ENCODE results near the gene HAGHL.
A peak's percentile ranks its signal among the peaks of the same experiment; 100 is the strongest.
"Not testable (repeated sequence)": the region's sequence is repeated elsewhere in the genome, so short reads cannot be mapped to it uniquely, and the experiment has no call there.

The HAGHL gene

DNA sequence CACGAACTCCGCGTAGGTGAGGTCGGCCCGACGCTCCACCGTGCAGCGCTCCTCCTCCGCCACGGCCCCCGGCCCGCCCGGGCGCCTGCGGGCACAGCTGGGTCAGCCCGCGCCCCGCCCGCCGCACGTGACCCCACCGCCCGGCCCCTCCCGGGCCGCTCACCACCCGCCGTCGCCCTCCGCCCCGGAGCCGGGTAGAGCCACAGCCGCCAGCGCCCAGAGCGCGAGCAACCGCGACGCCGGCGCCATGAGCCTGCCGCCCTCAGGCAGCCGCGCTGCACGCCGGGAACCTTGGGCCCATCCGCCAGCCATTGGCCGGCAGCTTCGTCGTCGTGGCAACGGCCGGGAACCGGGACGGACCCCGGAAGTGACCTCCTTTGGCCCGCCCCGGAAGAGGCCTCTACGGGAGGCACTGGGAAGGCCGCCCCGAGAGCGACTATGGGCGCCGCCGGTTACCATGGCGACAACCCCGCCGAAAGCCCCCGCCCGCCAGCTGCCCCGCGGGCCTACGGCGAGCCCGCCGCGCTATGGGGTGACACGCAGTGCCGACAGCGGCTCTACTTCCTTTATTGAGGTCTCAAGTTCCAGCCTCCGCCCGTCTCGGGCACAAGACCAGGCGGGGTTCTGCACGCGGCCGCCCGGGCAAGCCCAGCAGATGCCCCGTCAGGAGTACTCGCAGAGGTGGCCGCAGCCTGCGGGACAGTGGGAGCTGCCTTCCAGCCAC lies 42.7 kb upstream of the HAGHL start, which contains the start of gene JMJD8:
TSS of gene JMJD8 (minus strand) at position 264 of the 724 bp plus-strand sequence. CDS start at position 249, 15 bp downstream.
- peak; percentile 94 to 99 for DNase-seq (ENCODE audit: low spot score in 2 of 2)
- Histone ChIP-seq H3K36me3 (replicated peaks) (peaks cover 49% of the 10 kb centered on the region), H3K27me3 (ENCODE audit: low read depth) (no peaks in the 10 kb centered on the region), H3K4me1 (peaks cover 25% of the 10 kb centered on the region), H3K4me3 (peak within 1 kb of the TSS; percentile 50), H3K9me3 (no peaks in the 10 kb centered on the region)
- in situ Hi-C loops (cut with MboI; ENCODE audit: low sequenced_read_pairs) = no loop called here

DNA sequence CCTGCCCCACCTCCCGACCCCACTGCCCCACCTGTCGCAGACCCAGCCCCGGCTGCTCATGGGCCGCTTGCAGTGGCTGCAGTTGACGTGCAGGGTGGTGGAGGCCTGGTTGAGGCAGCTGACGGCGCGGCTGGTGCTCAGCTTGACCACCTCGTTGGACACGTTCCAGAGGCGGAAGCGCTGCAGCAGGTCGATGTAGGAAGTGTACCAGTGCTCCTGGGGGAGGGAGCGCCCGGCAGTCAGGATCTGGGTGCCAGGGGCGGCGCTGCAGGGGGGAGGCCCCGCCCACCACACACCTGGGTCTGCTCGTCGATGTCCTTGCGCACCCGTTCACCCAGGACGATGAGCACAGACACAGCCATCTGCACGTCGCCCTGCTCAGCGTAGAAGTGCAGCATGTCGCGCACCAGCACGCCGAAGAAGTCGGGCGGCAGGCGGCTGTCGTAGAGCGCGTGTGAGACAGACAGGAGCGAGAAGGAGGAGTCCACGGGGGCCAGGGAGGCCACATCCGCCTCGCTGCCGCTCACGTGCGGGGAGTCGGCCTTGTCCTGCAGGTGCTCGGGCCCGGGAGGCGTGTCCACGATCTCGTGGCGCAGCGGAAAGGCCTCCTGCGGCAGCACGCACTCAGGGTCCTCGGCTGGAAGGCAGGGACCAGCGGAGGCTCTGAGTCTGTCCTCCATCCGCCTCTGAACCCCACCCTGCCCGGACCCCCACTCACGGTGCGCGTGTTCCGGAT lies 41.8 kb upstream of the HAGHL start:
- H3K4me3 ChIP-seq = no peak overlapping the region
- H3K4me1 ChIP-seq = peaks cover 26% of the 10 kb centered on the region
- H3K9me3 ChIP-seq = no peaks in the 10 kb centered on the region
- peaks cover 49% of the 10 kb centered on the region for H3K36me3 ChIP-seq (replicated peaks)
- DNase-seq (ENCODE audit: low spot score in 2 of 2) = no peak
- in situ Hi-C loops (cut with MboI; ENCODE audit: low sequenced_read_pairs) = no loop called here
- H3K27me3 ChIP-seq (ENCODE audit: low read depth) = no peaks in the 10 kb centered on the region

DNA sequence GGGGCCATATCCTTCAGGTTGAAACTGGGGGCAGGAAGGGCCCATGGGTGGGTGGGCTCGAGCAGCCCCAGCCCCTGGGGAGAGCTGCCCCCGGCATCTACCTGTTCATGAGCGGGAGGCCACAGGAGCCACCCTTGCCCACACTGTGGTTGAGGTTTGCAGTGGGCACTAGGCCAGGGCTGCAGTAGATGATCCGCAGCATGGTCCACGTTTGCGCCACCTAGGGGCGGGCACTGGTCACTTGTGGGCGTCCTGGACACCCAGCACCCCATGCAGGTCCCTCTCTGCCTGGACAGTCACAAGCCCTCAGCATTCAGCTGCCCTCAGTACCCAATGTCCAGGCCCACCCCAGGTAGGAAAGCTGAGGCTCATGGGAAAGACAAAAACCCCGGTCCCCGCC lies 40.9 kb upstream of the HAGHL start:
- peaks cover 48% of the 10 kb centered on the region for H3K36me3 ChIP-seq (replicated peaks)
- no peaks in the 10 kb centered on the region for H3K9me3 ChIP-seq
- in situ Hi-C loops (cut with MboI; ENCODE audit: low sequenced_read_pairs) = no loop called here
- peak in 1 of 2 experiments; percentile 79 for DNase-seq (ENCODE audit: low spot score in 2 of 2)
- no peaks in the 10 kb centered on the region for H3K27me3 ChIP-seq (ENCODE audit: low read depth)
- H3K4me1 ChIP-seq = peaks cover 29% of the 10 kb centered on the region
- no peak overlapping the region for H3K4me3 ChIP-seq

DNA sequence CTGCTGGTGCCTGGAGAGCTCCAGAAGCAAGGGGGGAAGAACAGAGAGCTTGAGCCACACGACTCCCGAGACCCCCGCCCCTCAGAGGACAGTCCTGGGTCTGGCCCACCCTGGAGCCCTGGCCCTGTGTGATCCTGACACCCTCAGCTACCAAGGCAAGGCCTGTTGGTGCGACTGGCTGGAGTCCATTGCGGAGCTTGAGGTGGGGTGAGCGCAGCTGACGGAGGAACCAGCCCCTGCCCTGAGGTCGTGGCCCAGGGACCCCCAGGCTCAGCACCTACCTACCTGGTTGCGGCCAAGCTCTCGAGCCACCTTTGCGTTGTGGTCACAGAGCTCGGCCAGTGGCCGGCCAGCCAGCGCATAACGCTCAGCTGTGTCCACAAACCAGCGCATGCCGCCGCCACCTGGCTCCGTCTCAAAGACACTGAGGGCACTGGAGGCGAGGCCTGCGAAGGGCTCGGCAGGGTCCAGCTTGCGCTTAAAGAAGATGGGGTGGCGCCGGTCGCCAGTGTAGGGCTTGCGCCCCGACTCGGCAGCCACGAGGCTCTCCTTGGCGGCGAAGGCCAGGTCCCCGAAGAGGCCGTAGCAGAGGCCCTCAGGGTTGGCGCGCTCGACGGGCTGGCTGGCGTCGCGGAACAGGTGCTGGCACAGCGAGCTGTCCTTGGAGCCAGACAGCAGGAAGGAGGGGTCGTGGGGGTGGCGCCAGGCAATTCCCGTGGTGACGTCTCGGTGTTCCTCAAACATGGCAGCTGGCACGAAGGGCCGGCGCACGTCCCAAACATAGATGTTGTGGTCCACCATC lies 40.2 kb upstream of the HAGHL start:
- in situ Hi-C loops (cut with MboI; ENCODE audit: low sequenced_read_pairs) = no loop called here
- no peak overlapping the region for H3K4me3 ChIP-seq
- H3K36me3 ChIP-seq (replicated peaks) = peaks cover 41% of the 10 kb centered on the region

DNA sequence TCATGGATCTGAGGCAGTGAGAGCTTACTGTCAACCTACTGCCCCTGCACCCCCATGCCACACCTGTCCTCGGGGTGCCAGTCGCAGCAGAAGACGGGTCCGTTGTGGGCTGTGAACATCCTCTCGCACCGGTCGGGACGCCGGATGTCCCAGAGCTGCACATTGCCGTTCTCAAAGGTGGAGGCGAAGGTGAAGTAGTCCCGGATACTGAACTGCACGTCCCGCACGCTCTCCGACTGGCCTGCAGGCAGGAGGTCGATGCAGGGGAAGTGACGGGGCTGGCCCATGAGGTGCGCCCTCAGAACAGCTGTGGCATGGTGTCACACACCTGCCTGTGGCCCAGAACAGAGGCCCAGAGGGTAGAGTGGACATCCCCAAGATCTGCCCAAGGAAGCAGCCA lies 39.4 kb upstream of the HAGHL start:
- H3K27me3 ChIP-seq (ENCODE audit: low read depth) = no peaks in the 10 kb centered on the region; the same call in 1 of the 2 replicates
- no peak for DNase-seq (ENCODE audit: low spot score in 2 of 2)
- H3K9me3 ChIP-seq = no peaks in the 10 kb centered on the region
- in situ Hi-C loops (cut with MboI; ENCODE audit: low sequenced_read_pairs) = no loop called here
- H3K36me3 ChIP-seq (replicated peaks) = peaks cover 33% of the 10 kb centered on the region
- H3K4me1 ChIP-seq = peaks cover 16% of the 10 kb centered on the region
- no peak overlapping the region for H3K4me3 ChIP-seq

More for the DNA sequence above, 40.2 kb upstream of the HAGHL start:
- DNase-seq (ENCODE audit: low spot score in 2 of 2) = no peak
- peaks cover 22% of the 10 kb centered on the region for H3K4me1 ChIP-seq
- no peaks in the 10 kb centered on the region for H3K9me3 ChIP-seq
- no peaks in the 10 kb centered on the region for H3K27me3 ChIP-seq (ENCODE audit: low read depth)

DNA sequence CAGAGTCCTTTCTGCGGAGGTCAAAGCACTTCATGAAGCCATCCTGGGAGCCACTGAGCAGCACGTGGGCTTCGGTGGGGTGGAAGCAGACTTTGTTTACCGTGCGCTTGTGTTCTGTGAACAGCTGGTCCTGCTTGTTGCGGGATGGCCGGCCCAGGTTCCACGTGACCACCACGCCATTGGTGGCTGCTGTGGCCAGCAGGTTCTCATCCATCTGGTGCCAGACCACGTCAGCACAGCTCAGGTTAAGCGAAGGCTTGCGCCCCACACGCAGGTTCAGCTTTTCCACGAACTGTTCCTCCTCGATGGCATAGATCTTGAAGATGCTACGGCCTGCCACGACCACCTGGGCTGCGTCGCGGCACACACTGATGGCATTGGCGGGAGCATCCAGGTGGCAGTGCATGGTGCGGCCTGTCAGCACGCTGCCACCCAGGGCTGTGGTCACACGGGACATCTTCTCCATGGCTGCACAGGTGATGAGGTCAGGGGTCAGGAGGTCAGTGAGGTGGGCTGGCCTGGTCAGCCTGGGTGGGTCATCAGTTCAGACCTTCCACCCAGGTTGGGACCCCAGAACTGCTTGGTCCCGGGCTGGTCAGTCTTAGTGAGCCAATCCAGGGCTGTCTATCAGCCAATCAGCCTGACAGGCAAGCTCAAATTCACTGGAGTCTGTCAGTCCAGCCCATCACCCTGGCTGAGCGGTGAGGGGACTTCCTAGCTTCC lies 37.6 kb upstream of the HAGHL start:
- Histone ChIP-seq H3K4me1 (peaks cover 10% of the 10 kb centered on the region), H3K9me3 (no peaks in the 10 kb centered on the region), H3K4me3 (peak overlapping the region; percentile 93), H3K27me3 (ENCODE audit: low read depth) (no peaks in the 10 kb centered on the region; the same call in 1 of the 2 replicates), H3K36me3 (replicated peaks) (peaks cover 23% of the 10 kb centered on the region)
- in situ Hi-C loops (cut with MboI; ENCODE audit: low sequenced_read_pairs) = no loop called here
- no peak for DNase-seq (ENCODE audit: low spot score in 2 of 2)

DNA sequence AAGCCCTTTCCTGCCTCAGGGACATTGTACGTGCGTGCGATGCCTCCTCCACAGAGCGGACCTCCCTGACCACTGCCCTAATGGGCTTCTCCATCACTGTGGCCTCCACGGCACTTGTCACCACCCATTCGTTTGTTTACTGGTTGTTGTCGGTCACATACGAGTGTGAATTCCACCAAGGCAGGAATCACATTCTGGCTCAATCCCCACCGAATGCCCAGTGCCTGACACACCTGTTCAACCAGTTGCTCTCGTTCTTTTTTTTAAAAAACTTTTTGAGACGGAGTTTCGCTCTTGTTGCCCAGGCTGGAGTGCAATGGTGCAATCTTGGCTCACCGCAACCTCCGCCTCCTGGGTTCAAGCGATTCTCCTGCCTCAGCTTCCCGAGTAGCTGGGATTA lies 35.7 kb upstream of the HAGHL start:
- DNase-seq (ENCODE audit: low spot score in 2 of 2); H3K9me3 ChIP-seq; H3K4me3 ChIP-seq; H3K27me3 ChIP-seq (ENCODE audit: low read depth); in situ Hi-C loops (cut with MboI; ENCODE audit: low sequenced_read_pairs): not testable (repeated sequence)
- Histone ChIP-seq H3K36me3 (replicated peaks) (peaks cover 14% of the 10 kb centered on the region), H3K4me1 (peaks cover 17% of the 10 kb centered on the region)

DNA sequence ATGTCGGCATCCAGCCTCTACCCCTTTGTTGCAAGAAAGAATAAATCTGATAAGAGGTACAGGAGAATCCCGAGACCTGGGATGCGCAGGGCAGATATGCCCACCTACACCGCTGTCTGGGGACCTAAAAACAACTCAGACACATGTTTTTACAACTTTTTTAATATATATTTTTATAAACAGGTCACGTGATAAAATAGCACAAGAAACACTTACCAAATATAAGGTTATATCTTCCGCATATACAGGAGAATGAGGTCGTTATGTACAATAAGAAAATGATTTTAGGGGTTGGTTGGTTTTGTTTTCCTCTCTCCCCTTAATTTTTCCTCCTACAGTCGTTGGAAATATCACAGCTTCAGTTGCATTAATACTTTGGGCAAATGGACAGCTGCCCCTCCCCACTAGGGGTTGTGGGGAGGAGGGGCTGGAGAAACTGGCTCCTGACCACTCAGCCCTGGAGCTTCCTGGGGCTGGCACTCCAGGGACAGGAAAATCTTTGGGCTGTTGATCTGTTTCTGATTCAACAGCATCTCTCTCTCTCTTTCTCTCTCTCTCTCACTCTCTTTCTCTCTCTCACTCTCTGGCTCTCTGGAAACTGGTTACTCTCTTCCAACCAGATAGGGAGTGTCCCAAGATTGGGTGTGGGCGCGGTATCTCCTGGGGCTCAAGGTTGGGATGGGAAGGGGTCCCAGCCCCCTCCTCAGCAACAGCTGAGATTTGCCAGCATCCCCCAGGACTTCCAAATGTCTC lies 34.4 kb upstream of the HAGHL start:
- no peak overlapping the region for H3K4me3 ChIP-seq
- no peak for DNase-seq (ENCODE audit: low spot score in 2 of 2)
- no peaks in the 10 kb centered on the region for H3K9me3 ChIP-seq
- in situ Hi-C loops (cut with MboI; ENCODE audit: low sequenced_read_pairs) = no loop called here
- no peaks in the 10 kb centered on the region; the same call in 1 of the 2 replicates for H3K27me3 ChIP-seq (ENCODE audit: low read depth)
- peaks cover 17% of the 10 kb centered on the region for H3K4me1 ChIP-seq
- peaks cover under 1% of the 10 kb centered on the region for H3K36me3 ChIP-seq (replicated peaks)

DNA sequence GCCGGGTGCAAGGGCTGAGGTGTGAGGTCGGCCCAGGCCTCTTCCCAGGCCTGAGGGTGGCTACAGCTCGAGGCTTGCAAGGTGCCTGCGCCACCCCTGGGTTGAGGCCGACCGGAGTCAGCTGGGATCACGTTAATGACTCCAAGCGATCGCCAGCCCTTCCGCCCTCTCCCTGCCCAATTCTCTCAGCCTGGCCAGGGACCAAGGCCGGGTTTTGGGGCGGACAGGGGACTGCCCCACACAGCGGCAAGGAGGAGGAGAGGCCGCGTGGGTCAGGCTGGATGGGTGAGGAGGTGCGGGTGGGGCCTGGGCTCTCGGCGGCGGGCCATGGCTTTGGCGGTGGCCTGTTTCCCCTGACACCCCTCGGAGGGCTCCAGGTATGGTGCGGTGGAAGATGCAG lies 33.5 kb upstream of the HAGHL start:
- in situ Hi-C loops (cut with MboI; ENCODE audit: low sequenced_read_pairs) = no loop called here
- Histone ChIP-seq H3K27me3 (ENCODE audit: low read depth) (no peaks in the 10 kb centered on the region; the same call in 1 of the 2 replicates), H3K4me3 (no peak overlapping the region), H3K4me1 (peaks cover 17% of the 10 kb centered on the region), H3K9me3 (no peaks in the 10 kb centered on the region), H3K36me3 (replicated peaks) (no peaks in the 10 kb centered on the region; the same call in 1 of the 2 replicates)
- no peak for DNase-seq (ENCODE audit: low spot score in 2 of 2)

DNA sequence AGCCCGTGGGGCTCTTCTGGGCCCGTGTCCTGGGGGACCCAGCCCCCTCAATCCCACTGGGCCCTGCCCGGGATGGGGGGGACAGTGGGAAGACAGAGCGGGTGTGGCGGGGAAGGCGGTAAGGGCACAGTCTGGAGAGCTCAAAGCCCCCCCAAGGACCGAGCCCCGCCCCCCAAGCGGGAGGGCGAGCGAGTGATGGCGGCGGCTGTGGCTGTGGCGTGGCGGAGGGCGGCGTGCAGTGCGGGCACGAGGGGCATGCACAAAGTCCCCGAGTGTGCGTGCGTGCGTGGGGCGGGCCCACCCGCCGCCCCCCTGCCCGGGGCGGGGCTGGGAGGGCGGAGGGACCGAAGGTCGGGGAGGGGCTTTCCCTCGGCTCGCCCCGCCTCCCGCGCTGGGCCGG lies 33.1 kb upstream of the HAGHL start:
- in situ Hi-C loops (cut with MboI; ENCODE audit: low sequenced_read_pairs) = no loop called here
- Histone ChIP-seq H3K9me3 (no peaks in the 10 kb centered on the region), H3K27me3 (ENCODE audit: low read depth) (no peaks in the 10 kb centered on the region; the same call in 1 of the 2 replicates)

DNA sequence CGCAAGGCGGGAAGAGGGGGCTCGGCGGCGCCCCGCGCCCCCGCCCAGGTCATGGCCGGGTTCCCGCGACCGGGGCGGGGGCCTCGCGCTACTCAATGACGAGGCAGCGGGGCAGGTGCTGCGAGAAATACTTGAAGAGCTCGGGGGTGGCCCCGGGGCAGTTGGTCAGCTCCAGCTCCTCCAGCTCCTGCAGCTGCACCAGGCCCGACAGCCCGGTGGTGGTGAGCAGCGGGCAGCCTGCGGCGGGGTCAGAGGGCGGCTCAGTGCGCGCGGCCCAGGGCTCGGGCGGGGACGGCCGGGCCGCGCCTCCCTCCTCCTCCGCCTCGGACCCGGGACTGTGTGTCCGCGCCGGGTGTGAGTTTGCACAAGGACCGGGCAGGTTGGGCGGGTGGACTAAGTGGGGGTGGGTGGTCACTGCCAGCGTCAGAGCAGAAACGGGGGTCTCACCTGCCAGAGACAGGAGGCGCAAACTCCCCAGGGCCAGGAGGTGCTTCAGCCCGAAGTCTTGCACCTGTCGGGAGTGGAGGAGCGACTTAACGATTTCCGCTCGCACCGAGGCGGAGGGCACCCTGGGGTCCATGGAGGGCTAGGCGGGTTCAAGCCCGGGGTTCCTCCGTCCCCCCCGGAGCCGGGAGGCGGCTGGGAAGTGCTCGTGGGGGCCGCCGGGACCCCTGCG lies 32.6 kb upstream of the HAGHL start:
- Histone ChIP-seq H3K9me3 (no peaks in the 10 kb centered on the region), H3K27me3 (ENCODE audit: low read depth) (no peaks in the 10 kb centered on the region; the same call in 1 of the 2 replicates), H3K4me1 (peaks cover 14% of the 10 kb centered on the region), H3K36me3 (replicated peaks) (no peaks in the 10 kb centered on the region), H3K4me3 (peak overlapping the region; percentile 38)
- in situ Hi-C loops (cut with MboI; ENCODE audit: low sequenced_read_pairs) = no loop called here
- no peak for DNase-seq (ENCODE audit: low spot score in 2 of 2)

More for the DNA sequence above, 33.1 kb upstream of the HAGHL start:
- Histone ChIP-seq H3K36me3 (replicated peaks) (no peaks in the 10 kb centered on the region; the same call in 1 of the 2 replicates), H3K4me1 (peaks cover 17% of the 10 kb centered on the region), H3K4me3 (no peak overlapping the region)
- no peak for DNase-seq (ENCODE audit: low spot score in 2 of 2)

DNA sequence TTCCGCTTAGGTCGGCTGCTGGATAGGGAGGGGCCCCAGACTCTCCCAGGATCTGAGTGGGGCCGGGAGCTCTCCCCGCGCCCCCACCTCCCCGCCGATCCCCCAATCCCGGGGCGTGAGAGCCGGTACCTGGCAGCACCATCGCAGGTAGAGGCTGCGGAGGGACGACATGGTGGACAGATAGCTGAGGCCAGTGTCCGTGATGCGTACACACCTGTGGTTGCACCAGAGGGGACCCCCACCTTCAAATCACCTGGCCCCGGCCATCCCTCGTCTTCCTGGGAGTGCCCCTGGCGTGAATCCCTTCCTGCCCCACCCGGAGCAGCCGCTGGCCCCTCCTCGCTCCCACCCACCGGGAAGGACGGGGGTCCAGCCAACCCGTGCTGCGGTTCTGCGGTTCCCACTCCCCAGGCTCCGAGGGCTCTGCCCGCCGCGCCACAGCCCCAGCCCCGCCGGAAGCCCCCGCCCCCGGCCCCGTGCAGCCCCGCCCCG lies 32.0 kb upstream of the HAGHL start:
- in situ Hi-C loops (cut with MboI; ENCODE audit: low sequenced_read_pairs) = no loop called here
- Histone ChIP-seq H3K4me1 (peaks cover 11% of the 10 kb centered on the region), H3K4me3 (peak overlapping the region; percentile 38), H3K9me3 (no peaks in the 10 kb centered on the region), H3K27me3 (ENCODE audit: low read depth) (peaks cover under 1% of the 10 kb centered on the region; the same call in 1 of the 2 replicates), H3K36me3 (replicated peaks) (no peaks in the 10 kb centered on the region)
- DNase-seq (ENCODE audit: low spot score in 2 of 2) = no peak
